Measurements from ENCODE around the gene PPM1H. TPM values are rescaled to one million over a fixed set of nuclear protein-coding genes. Genes with fewer than 3 reads are reported as not detected.
"Not testable (repeated sequence)": the region's sequence is repeated elsewhere in the genome, so short reads cannot be mapped to it uniquely, and the experiment has no call there.

Gene PPM1H
- total RNA-seq, 2 donors from 2014 or later = 27.0 to 46.9 TPM

- H3K4me1 ChIP-seq (replicated peaks) = no peaks in the 10 kb centered on the region
These were observed 172.3 kb downstream of the PPM1H start for GRCh38 chr12:62762645-62763044.

GRCh38 chr12:62761658-62762057 lies 173.3 kb downstream of the PPM1H start:
- no peaks in the 10 kb centered on the region for H3K27me3 ChIP-seq (replicated peaks; ENCODE audit: insufficient read depth)
- WGBS = 87% methylated on average over 5 of the region's 5 CpGs
- no peak overlapping the region for H3K4me3 ChIP-seq
- no peaks in the 10 kb centered on the region for H3K4me1 ChIP-seq (replicated peaks)
- intact Hi-C loops (cut with DNase I) = no loop called here
- DNase-seq (ENCODE audit: low spot score) = no peak
- no peak overlapping the region for H3K27ac ChIP-seq
- H3K36me3 ChIP-seq = no peaks in the 10 kb centered on the region
- H3K9me3 ChIP-seq = no peaks in the 10 kb centered on the region
- TF ChIP-seq POLR2AphosphoS5 (IDR thresholded peaks at IDR 0.05) (no peak), POLR2A (IDR thresholded peaks at IDR 0.05) (no peak)
- TF ChIP-seq, protein P1, sequence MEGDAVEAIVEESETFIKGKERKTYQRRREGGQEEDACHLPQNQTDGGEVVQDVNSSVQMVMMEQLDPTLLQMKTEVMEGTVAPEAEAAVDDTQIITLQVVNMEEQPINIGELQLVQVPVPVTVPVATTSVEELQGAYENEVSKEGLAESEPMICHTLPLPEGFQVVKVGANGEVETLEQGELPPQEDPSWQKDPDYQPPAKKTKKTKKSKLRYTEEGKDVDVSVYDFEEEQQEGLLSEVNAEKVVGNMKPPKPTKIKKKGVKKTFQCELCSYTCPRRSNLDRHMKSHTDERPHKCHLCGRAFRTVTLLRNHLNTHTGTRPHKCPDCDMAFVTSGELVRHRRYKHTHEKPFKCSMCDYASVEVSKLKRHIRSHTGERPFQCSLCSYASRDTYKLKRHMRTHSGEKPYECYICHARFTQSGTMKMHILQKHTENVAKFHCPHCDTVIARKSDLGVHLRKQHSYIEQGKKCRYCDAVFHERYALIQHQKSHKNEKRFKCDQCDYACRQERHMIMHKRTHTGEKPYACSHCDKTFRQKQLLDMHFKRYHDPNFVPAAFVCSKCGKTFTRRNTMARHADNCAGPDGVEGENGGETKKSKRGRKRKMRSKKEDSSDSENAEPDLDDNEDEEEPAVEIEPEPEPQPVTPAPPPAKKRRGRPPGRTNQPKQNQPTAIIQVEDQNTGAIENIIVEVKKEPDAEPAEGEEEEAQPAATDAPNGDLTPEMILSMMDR (IDR thresholded peaks at IDR 0.05) = no peak

More at GRCh38 chr12:62762645-62763044, 172.3 kb downstream of the PPM1H start:
- DNase-seq (ENCODE audit: low spot score) = no peak
- H3K9me3 ChIP-seq = no peaks in the 10 kb centered on the region
- intact Hi-C loops (cut with DNase I) = no loop called here
- H3K27ac ChIP-seq = no peak overlapping the region
- no peak overlapping the region for H3K4me3 ChIP-seq
- TF ChIP-seq POLR2A (IDR thresholded peaks at IDR 0.05) (no peak), POLR2AphosphoS5 (IDR thresholded peaks at IDR 0.05) (no peak)
- TF ChIP-seq, protein P1 (IDR thresholded peaks at IDR 0.05) = no peak
- 89% methylated on average over 3 of the region's 3 CpGs for whole genome bisulfite sequencing
- H3K27me3 ChIP-seq (replicated peaks; ENCODE audit: insufficient read depth) = no peaks in the 10 kb centered on the region
- H3K36me3 ChIP-seq = no peaks in the 10 kb centered on the region

GRCh38 chr12:62760779-62761178 lies 174.2 kb downstream of the PPM1H start:
- no peak overlapping the region for H3K27ac ChIP-seq
- no peaks in the 10 kb centered on the region for H3K9me3 ChIP-seq
- TF ChIP-seq, protein P1 (IDR thresholded peaks at IDR 0.05) = no peak
- no peak for TF ChIP-seq POLR2AphosphoS5 (IDR thresholded peaks at IDR 0.05)
- no peak for TF ChIP-seq POLR2A (IDR thresholded peaks at IDR 0.05)
- no peak for DNase-seq (ENCODE audit: low spot score)
- H3K4me3 ChIP-seq = no peak overlapping the region
- 28% methylated on average over 2 of the region's 2 CpGs for WGBS
- H3K4me1 ChIP-seq (replicated peaks) = no peaks in the 10 kb centered on the region
- H3K36me3 ChIP-seq = no peaks in the 10 kb centered on the region
- intact Hi-C loops (cut with DNase I) = no loop called here
- no peaks in the 10 kb centered on the region for H3K27me3 ChIP-seq (replicated peaks; ENCODE audit: insufficient read depth)

- intact Hi-C loops (cut with DNase I); H3K27me3 ChIP-seq (replicated peaks; ENCODE audit: insufficient read depth); DNase-seq (ENCODE audit: low spot score); H3K27ac ChIP-seq; H3K4me3 ChIP-seq; H3K36me3 ChIP-seq; H3K9me3 ChIP-seq; H3K4me1 ChIP-seq (replicated peaks): not testable (repeated sequence)
- WGBS = 32% methylated on average over 3 of the region's 3 CpGs
These were observed 174.6 kb downstream of the PPM1H start for GRCh38 chr12:62760341-62760740.

GRCh38 chr12:62758216-62758615 lies 176.7 kb downstream of the PPM1H start:
- intact Hi-C loops (cut with DNase I) = no loop called here
- TF ChIP-seq, protein P1 (IDR thresholded peaks at IDR 0.05) = no peak
- TF ChIP-seq POLR2A (IDR thresholded peaks at IDR 0.05) (no peak), POLR2AphosphoS5 (IDR thresholded peaks at IDR 0.05) (no peak)
- no peak for DNase-seq (ENCODE audit: low spot score)
- H3K4me1 ChIP-seq (replicated peaks) = no peaks in the 10 kb centered on the region
- WGBS = 83% methylated on average over 1 of the region's 1 CpG
- H3K9me3 ChIP-seq = no peaks in the 10 kb centered on the region
- no peak overlapping the region for H3K27ac ChIP-seq
- no peaks in the 10 kb centered on the region for H3K36me3 ChIP-seq
- H3K27me3 ChIP-seq (replicated peaks; ENCODE audit: insufficient read depth) = no peaks in the 10 kb centered on the region
- no peak overlapping the region for H3K4me3 ChIP-seq

All from prostate gland (tissue), 2 donors.